ENCODE results near the gene SH2D7.

SH2D7 gene

GRCh38 chr15:78107471-78107870 lies 15.1 kb downstream of the SH2D7 start:
- Histone ChIP-seq H3K18ac (ENCODE audit: low read length) (no peak overlapping the region), H3K9ac (ENCODE audit: low read length) (no peak overlapping the region), H3K4me2 (ENCODE audit: low read length) (no peak overlapping the region), H4K8ac (ENCODE audit: low read depth, low read length) (no peak overlapping the region), H3K23ac (ENCODE audit: low read length) (no peak overlapping the region), H4K12ac (ENCODE audit: low read depth, low read length) (no peak overlapping the region), H3K4me3 (ENCODE audit: low read depth, low read length) (no peak overlapping the region), H3K27ac (ENCODE audit: low read depth, low read length) (no peak overlapping the region), H3K27me3 (ENCODE audit: insufficient read depth, low read length) (no peaks in the 10 kb centered on the region), H3K4ac (ENCODE audit: low read depth, low read length) (no peak overlapping the region), H3K9me3 (ENCODE audit: insufficient read depth, low read depth, low read length) (no peaks in the 10 kb centered on the region), H3K4me1 (ENCODE audit: control insufficient read depth in 1 of 2, insufficient read depth in 2 of 2, low read length in 2 of 2) (peaks cover 17 to 19% of the 10 kb centered on the region in 2 experiments), H4K91ac (ENCODE audit: low read depth, low read length) (no peak overlapping the region), H2AK5ac (ENCODE audit: low read length) (no peak overlapping the region), H3K36me3 (ENCODE audit: control insufficient read depth in 1 of 2, insufficient read depth in 2 of 2, low read length in 2 of 2) (no peaks in the 10 kb centered on the region), H3K79me2 (ENCODE audit: control insufficient read depth, insufficient read depth, low read length, poor library complexity) (peaks cover 6% of the 10 kb centered on the region), H2BK12ac (ENCODE audit: low read length) (no peak overlapping the region), H2AFZ (ENCODE audit: insufficient read depth, low read length, poor library complexity) (no peak overlapping the region), H2BK120ac (ENCODE audit: insufficient read depth, low read length, poor library complexity) (no peak overlapping the region), H3K79me1 (ENCODE audit: low read length) (peaks cover 14% of the 10 kb centered on the region), H2BK5ac (ENCODE audit: low read depth, low read length, poor library complexity) (no peak overlapping the region), H3K14ac (ENCODE audit: low read length) (no peak overlapping the region)
- no CpG with 5 or more reads among the region's 8 CpGs for WGBS (ENCODE audit: extremely low coverage, insufficient coverage, insufficient read length)
- DNase-seq: no peak

DNA sequence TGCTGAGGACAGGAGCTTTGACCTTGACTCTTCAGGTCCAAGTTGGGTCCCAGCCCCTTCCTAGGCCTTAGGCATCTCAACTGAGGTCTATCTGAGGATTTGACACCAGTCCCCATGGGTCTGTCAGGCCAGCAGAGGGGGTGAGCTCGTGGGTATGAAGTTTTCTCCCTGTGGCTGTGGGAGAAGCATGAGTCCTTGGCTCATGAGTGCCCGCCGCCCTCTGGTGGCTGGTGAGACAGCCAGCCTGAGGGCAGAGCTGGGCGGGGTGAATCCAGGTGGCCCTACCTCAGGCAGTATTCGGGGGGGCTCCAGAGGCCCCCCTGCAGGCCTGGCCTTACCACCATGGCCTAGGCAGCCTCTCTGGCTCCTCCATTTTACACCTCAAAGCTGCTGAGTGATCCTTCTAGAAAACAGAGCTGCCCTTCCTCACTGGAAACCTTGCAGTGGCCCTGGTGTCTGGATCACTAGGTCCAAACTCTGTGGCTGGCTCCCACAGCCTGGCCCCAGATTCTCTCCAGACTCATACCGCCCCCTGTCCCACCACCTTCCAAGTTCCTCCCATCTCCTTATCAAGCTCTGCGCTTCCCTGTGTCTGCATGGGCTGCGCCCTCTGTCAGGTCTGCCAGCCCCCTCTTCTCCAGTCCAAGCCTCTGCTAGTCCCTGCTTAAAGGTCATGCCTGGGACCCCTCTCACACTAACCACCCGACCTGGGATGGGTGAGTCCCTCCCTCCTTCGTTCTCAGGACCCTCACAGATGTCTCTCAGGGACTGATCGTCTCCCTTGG lies 16.1 kb downstream of the SH2D7 start:
- peaks cover 1% of the 10 kb centered on the region for H3K79me2 ChIP-seq (ENCODE audit: control insufficient read depth, insufficient read depth, low read length, poor library complexity)
- H2BK120ac ChIP-seq (ENCODE audit: insufficient read depth, low read length, poor library complexity): no peak overlapping the region
- no peaks in the 10 kb centered on the region for H3K27me3 ChIP-seq (ENCODE audit: insufficient read depth, low read length)

DNA sequence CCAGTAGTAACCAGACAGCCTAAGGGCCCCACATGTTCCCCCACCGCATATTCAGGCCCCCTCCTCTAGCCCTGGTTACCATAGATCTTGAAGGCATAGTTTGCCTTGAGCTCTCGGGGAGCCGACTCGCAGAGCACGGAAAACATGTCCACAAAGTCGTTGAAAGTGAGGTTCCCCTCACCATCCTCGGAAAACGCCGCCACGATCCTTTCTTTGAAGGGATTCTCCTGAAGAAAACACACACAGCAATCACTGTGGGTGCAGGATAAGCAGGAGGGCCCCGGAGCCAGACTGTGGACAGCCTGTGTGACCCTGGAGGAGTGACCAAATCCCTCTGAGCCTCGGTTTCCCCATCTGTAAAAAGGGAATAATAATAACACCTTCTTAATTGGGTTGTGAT lies 16.8 kb downstream of the SH2D7 start:
- Histone ChIP-seq H2BK120ac (ENCODE audit: insufficient read depth, low read length, poor library complexity) (no peak overlapping the region), H3K4ac (ENCODE audit: low read depth, low read length) (no peak overlapping the region), H2AK5ac (ENCODE audit: low read length) (no peak overlapping the region), H3K4me2 (ENCODE audit: low read length) (no peak overlapping the region), H3K79me2 (ENCODE audit: control insufficient read depth, insufficient read depth, low read length, poor library complexity) (no peaks in the 10 kb centered on the region), H3K4me3 (ENCODE audit: low read depth, low read length) (no peak overlapping the region), H3K9ac (ENCODE audit: low read length) (no peak overlapping the region), H2BK5ac (ENCODE audit: low read depth, low read length, poor library complexity) (no peak overlapping the region), H3K9me3 (ENCODE audit: insufficient read depth, low read depth, low read length) (no peaks in the 10 kb centered on the region), H3K14ac (ENCODE audit: low read length) (no peak overlapping the region), H2AFZ (ENCODE audit: insufficient read depth, low read length, poor library complexity) (no peak overlapping the region), H3K4me1 (ENCODE audit: control insufficient read depth in 1 of 2, insufficient read depth in 2 of 2, low read length in 2 of 2) (peaks cover under 1 to 2% of the 10 kb centered on the region in 2 experiments), H3K79me1 (ENCODE audit: low read length) (peaks cover 2% of the 10 kb centered on the region), H4K8ac (ENCODE audit: low read depth, low read length) (no peak overlapping the region), H3K27ac (ENCODE audit: low read depth, low read length) (no peak overlapping the region), H3K23ac (ENCODE audit: low read length) (no peak overlapping the region), H3K18ac (ENCODE audit: low read length) (no peak overlapping the region), H3K27me3 (ENCODE audit: insufficient read depth, low read length) (no peaks in the 10 kb centered on the region), H4K12ac (ENCODE audit: low read depth, low read length) (no peak overlapping the region), H3K36me3 (ENCODE audit: control insufficient read depth in 1 of 2, insufficient read depth in 2 of 2, low read length in 2 of 2) (no peaks in the 10 kb centered on the region), H4K91ac (ENCODE audit: low read depth, low read length) (no peak overlapping the region), H2BK12ac (ENCODE audit: low read length) (no peak overlapping the region)
- no CpG with 5 or more reads among the region's 12 CpGs for WGBS (ENCODE audit: extremely low coverage, insufficient coverage, insufficient read length)
- DNase-seq: no peak

More for the DNA sequence above, 16.1 kb downstream of the SH2D7 start:
- peaks cover 7 to 9% of the 10 kb centered on the region in 2 experiments for H3K4me1 ChIP-seq (ENCODE audit: control insufficient read depth in 1 of 2, insufficient read depth in 2 of 2, low read length in 2 of 2)
- H3K14ac ChIP-seq (ENCODE audit: low read length): no peak overlapping the region
- no peak overlapping the region for H3K18ac ChIP-seq (ENCODE audit: low read length)
- H4K8ac ChIP-seq (ENCODE audit: low read depth, low read length): no peak overlapping the region
- no peak overlapping the region for H3K9ac ChIP-seq (ENCODE audit: low read length)
- peak; percentile 82 to 91 for DNase-seq
- no peak overlapping the region for H4K91ac ChIP-seq (ENCODE audit: low read depth, low read length)
- H2BK12ac ChIP-seq (ENCODE audit: low read length): no peak overlapping the region
- no peaks in the 10 kb centered on the region for H3K9me3 ChIP-seq (ENCODE audit: insufficient read depth, low read depth, low read length)
- H3K4me2 ChIP-seq (ENCODE audit: low read length): no peak overlapping the region
- H3K79me1 ChIP-seq (ENCODE audit: low read length): peaks cover 4% of the 10 kb centered on the region
- H2AK5ac ChIP-seq (ENCODE audit: low read length): no peak overlapping the region
- no peak overlapping the region for H2AFZ ChIP-seq (ENCODE audit: insufficient read depth, low read length, poor library complexity)
- no peak overlapping the region for H3K4ac ChIP-seq (ENCODE audit: low read depth, low read length)
- H3K23ac ChIP-seq (ENCODE audit: low read length): no peak overlapping the region
- H2BK5ac ChIP-seq (ENCODE audit: low read depth, low read length, poor library complexity): no peak overlapping the region
- no peaks in the 10 kb centered on the region for H3K36me3 ChIP-seq (ENCODE audit: control insufficient read depth in 1 of 2, insufficient read depth in 2 of 2, low read length in 2 of 2)
- no peak overlapping the region for H3K4me3 ChIP-seq (ENCODE audit: low read depth, low read length)
- WGBS (ENCODE audit: extremely low coverage, insufficient coverage, insufficient read length): no CpG with 5 or more reads among the region's 11 CpGs
- H3K27ac ChIP-seq (ENCODE audit: low read depth, low read length): no peak overlapping the region
- H4K12ac ChIP-seq (ENCODE audit: low read depth, low read length): no peak overlapping the region

GRCh38 chr15:78110096-78110495 lies 17.7 kb downstream of the SH2D7 start:
- H3K27me3 ChIP-seq (ENCODE audit: insufficient read depth, low read length): no peaks in the 10 kb centered on the region
- no CpG with 5 or more reads among the region's 6 CpGs for WGBS (ENCODE audit: extremely low coverage, insufficient coverage, insufficient read length)
- no peak overlapping the region for H4K91ac ChIP-seq (ENCODE audit: low read depth, low read length)
- no peak overlapping the region for H4K8ac ChIP-seq (ENCODE audit: low read depth, low read length)
- H3K14ac ChIP-seq (ENCODE audit: low read length): no peak overlapping the region
- H3K18ac ChIP-seq (ENCODE audit: low read length): no peak overlapping the region
- H2BK12ac ChIP-seq (ENCODE audit: low read length): no peak overlapping the region
- DNase-seq: no peak
- H3K9me3 ChIP-seq (ENCODE audit: insufficient read depth, low read depth, low read length): no peaks in the 10 kb centered on the region
- no peak overlapping the region for H3K4me2 ChIP-seq (ENCODE audit: low read length)
- no peak overlapping the region for H2AK5ac ChIP-seq (ENCODE audit: low read length)
- H3K4me1 ChIP-seq (ENCODE audit: control insufficient read depth in 1 of 2, insufficient read depth in 2 of 2, low read length in 2 of 2): no peaks in the 10 kb centered on the region
- no peaks in the 10 kb centered on the region for H3K79me2 ChIP-seq (ENCODE audit: control insufficient read depth, insufficient read depth, low read length, poor library complexity)
- H3K4ac ChIP-seq (ENCODE audit: low read depth, low read length): no peak overlapping the region
- H2AFZ ChIP-seq (ENCODE audit: insufficient read depth, low read length, poor library complexity): no peak overlapping the region
- H3K9ac ChIP-seq (ENCODE audit: low read length): no peak overlapping the region
- no peak overlapping the region for H3K27ac ChIP-seq (ENCODE audit: low read depth, low read length)
- no peak overlapping the region for H2BK5ac ChIP-seq (ENCODE audit: low read depth, low read length, poor library complexity)
- H2BK120ac ChIP-seq (ENCODE audit: insufficient read depth, low read length, poor library complexity): no peak overlapping the region
- no peaks in the 10 kb centered on the region for H3K79me1 ChIP-seq (ENCODE audit: low read length)
- no peak overlapping the region for H3K4me3 ChIP-seq (ENCODE audit: low read depth, low read length)
- no peak overlapping the region for H4K12ac ChIP-seq (ENCODE audit: low read depth, low read length)
- no peaks in the 10 kb centered on the region for H3K36me3 ChIP-seq (ENCODE audit: control insufficient read depth in 1 of 2, insufficient read depth in 2 of 2, low read length in 2 of 2)
- H3K23ac ChIP-seq (ENCODE audit: low read length): no peak overlapping the region
